ENCODE results near the gene PLSCR4. TPM values are rescaled to one million over a fixed set of nuclear protein-coding genes. Genes with fewer than 3 reads are reported as not detected.

The PLSCR4 gene
- total RNA-seq, 4 donors from 2014 or later, result 16.4 to 37.3 (median 23.7) TPM

- TF ChIP-seq POLR2AphosphoS5 (IDR thresholded peaks at IDR 0.05) (no peak), EP300 (IDR thresholded peaks at IDR 0.05) (no peak), POLR2A (IDR thresholded peaks at IDR 0.05) (no peak), CTCF (IDR thresholded peaks at IDR 0.05) (no peak)
- 62% methylated on average over 6 of the region's 6 CpGs for WGBS
- Histone ChIP-seq H3K27ac (no peak overlapping the region), H3K4me3 (no peak overlapping the region), H3K27me3 (no peaks in the 10 kb centered on the region), H3K9me3 (no peaks in the 10 kb centered on the region), H3K4me1 (peaks cover 3% of the 10 kb centered on the region), H3K36me3 (no peaks in the 10 kb centered on the region)
- DNase-seq (ENCODE audit: low spot score in 2 of 2), result no peak
These were observed 70.5 kb downstream of the PLSCR4 start for GRCh38 chr3:146180376-146180775.

GRCh38 chr3:146178006-146178689, 72.8 kb downstream of the PLSCR4 start:
- no peaks in the 10 kb centered on the region for H3K9me3 ChIP-seq
- WGBS, result 77% methylated on average over 6 of the region's 6 CpGs
- H3K27ac ChIP-seq, result no peak overlapping the region
- H3K27me3 ChIP-seq, result no peaks in the 10 kb centered on the region
- peaks cover 3% of the 10 kb centered on the region for H3K4me1 ChIP-seq
- DNase-seq (ENCODE audit: low spot score in 2 of 2), result no peak
- no peaks in the 10 kb centered on the region for H3K36me3 ChIP-seq
- TF ChIP-seq POLR2AphosphoS5 (IDR thresholded peaks at IDR 0.05), result no peak
- TF ChIP-seq POLR2A (IDR thresholded peaks at IDR 0.05), result no peak
- TF ChIP-seq EP300 (IDR thresholded peaks at IDR 0.05), result no peak
- TF ChIP-seq CTCF (IDR thresholded peaks at IDR 0.05), result no peak
- H3K4me3 ChIP-seq, result no peak overlapping the region

GRCh38 chr3:146177519-146177918, 73.4 kb downstream of the PLSCR4 start:
- Histone ChIP-seq H3K9me3 (no peaks in the 10 kb centered on the region), H3K27ac (no peak overlapping the region), H3K36me3 (no peaks in the 10 kb centered on the region), H3K4me3 (no peak overlapping the region), H3K4me1 (peaks cover 3% of the 10 kb centered on the region), H3K27me3 (no peaks in the 10 kb centered on the region)
- WGBS, result 67% methylated on average over 1 of the region's 1 CpG
- no peak for TF ChIP-seq POLR2AphosphoS5 (IDR thresholded peaks at IDR 0.05)
- TF ChIP-seq POLR2A (IDR thresholded peaks at IDR 0.05), result no peak
- TF ChIP-seq CTCF (IDR thresholded peaks at IDR 0.05), result no peak
- TF ChIP-seq EP300 (IDR thresholded peaks at IDR 0.05), result no peak
- no peak for DNase-seq (ENCODE audit: low spot score in 2 of 2)

GRCh38 chr3:146177072-146177471, 73.8 kb downstream of the PLSCR4 start:
- no peaks in the 10 kb centered on the region for H3K9me3 ChIP-seq
- no peaks in the 10 kb centered on the region for H3K27me3 ChIP-seq
- TF ChIP-seq CTCF (IDR thresholded peaks at IDR 0.05), result no peak
- no peak for TF ChIP-seq EP300 (IDR thresholded peaks at IDR 0.05)
- TF ChIP-seq POLR2AphosphoS5 (IDR thresholded peaks at IDR 0.05), result no peak
- H3K4me3 ChIP-seq, result no peak overlapping the region
- DNase-seq (ENCODE audit: low spot score in 2 of 2), result no peak
- 73% methylated on average over 3 of the region's 3 CpGs for WGBS
- peaks cover 3% of the 10 kb centered on the region for H3K4me1 ChIP-seq
- no peaks in the 10 kb centered on the region for H3K36me3 ChIP-seq
- H3K27ac ChIP-seq, result no peak overlapping the region

- Histone ChIP-seq H3K4me3 (no peak overlapping the region), H3K36me3 (no peaks in the 10 kb centered on the region), H3K27ac (no peak overlapping the region), H3K27me3 (no peaks in the 10 kb centered on the region), H3K9me3 (no peaks in the 10 kb centered on the region), H3K4me1 (no peaks in the 10 kb centered on the region)
- no peak for TF ChIP-seq POLR2AphosphoS5 (IDR thresholded peaks at IDR 0.05)
- no peak for TF ChIP-seq POLR2A (IDR thresholded peaks at IDR 0.05)
- no peak for TF ChIP-seq EP300 (IDR thresholded peaks at IDR 0.05)
- 95% methylated on average over 1 of the region's 1 CpG for WGBS
- no peak for DNase-seq (ENCODE audit: low spot score in 2 of 2)
These were observed 78.3 kb downstream of the PLSCR4 start for GRCh38 chr3:146172586-146172985.

Measured in suprapubic skin (tissue), 4 donors.